GM12878 (cell line): Measurements from ENCODE around the gene SOS1.
"Not testable (repeated sequence)": the region's sequence is repeated elsewhere in the genome, so short reads cannot be mapped to it uniquely, and the experiment has no call there.

Experiments used
- CHD2 ChIP-seq: IDR thresholded peaks from 2 replicates; pipeline ENCODE4 v1.6.1; 2011; ENCODE audit warnings: low read depth, low read length, improper control_type of control experiment, borderline replicate concordance
- KDM1A ChIP-seq: fragments of 200-600 bp; sonication (generic); IDR thresholded peaks from 2 replicates; pipeline ENCODE4 v1.6.1; 2016; ENCODE audit warnings: borderline replicate concordance
- SMAD1 ChIP-seq: fragments of 450-650 bp; IDR thresholded peaks from 2 replicates; pipeline ENCODE4 v1.6.1; 2018; ENCODE audit warnings: mild to moderate bottlenecking, low read depth; ENCODE audit not compliant: partially characterized antibody
- SMC3 ChIP-seq: IDR thresholded peaks from 2 replicates; pipeline ENCODE4 v1.6.1; 2011; ENCODE audit warnings: low read length, improper control_type of control experiment, borderline replicate concordance
- TAF1 ChIP-seq: IDR thresholded peaks from 2 replicates; pipeline ENCODE4 v1.6.1; 2011; ENCODE audit warnings: mild to moderate bottlenecking, low read depth, low read length, borderline replicate concordance
- TF ChIP-seq, protein P1 (sequence below): IDR thresholded peaks from 2 replicates; pipeline ENCODE4 v1.6.1; 2012; ENCODE audit warnings: mild to moderate bottlenecking, low read depth, low read length
- TF ChIP-seq, protein P2 (sequence below), 3 experiments: IDR thresholded peaks in 2 of 3; conservative IDR thresholded peaks in 1 of 3; 2 replicates each; pipeline ENCODE4 v1.5.1; 2011; ENCODE audit warnings: low read depth in 3 of 3, low read length in 3 of 3, mild to moderate bottlenecking in 3 of 3, control low read depth in 2 of 3, moderate library complexity in 2 of 3, inconsistent platforms in 1 of 3, mixed read lengths in 1 of 3; ENCODE audit not compliant: control insufficient read depth in 2 of 3, insufficient read depth in 1 of 3; ENCODE audit errors: extremely low read depth in 1 of 3

DNA sequence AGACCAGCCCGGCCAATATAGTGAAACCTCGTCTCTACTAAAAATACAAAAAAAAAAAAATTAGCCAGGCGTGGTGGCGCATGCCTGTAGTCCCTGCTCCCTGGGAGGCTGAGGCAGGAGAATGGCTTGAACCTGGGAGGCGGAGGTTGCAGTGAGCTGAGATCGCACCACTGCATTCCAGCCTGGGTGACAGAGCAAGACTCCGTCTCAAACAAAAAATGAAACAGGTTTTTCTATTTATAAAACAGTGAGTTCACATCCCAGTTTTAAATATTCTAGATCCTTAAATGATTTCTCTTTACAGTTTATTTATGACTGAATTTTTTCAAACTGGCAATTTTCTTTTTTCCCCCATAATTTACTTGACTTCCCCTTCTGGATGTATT, 20.1 kb upstream of the SOS1 start:
- not testable (repeated sequence) for TF ChIP-seq TAF1, CHD2, SMC3, SMAD1, KDM1A
- TF ChIP-seq, protein P1, sequence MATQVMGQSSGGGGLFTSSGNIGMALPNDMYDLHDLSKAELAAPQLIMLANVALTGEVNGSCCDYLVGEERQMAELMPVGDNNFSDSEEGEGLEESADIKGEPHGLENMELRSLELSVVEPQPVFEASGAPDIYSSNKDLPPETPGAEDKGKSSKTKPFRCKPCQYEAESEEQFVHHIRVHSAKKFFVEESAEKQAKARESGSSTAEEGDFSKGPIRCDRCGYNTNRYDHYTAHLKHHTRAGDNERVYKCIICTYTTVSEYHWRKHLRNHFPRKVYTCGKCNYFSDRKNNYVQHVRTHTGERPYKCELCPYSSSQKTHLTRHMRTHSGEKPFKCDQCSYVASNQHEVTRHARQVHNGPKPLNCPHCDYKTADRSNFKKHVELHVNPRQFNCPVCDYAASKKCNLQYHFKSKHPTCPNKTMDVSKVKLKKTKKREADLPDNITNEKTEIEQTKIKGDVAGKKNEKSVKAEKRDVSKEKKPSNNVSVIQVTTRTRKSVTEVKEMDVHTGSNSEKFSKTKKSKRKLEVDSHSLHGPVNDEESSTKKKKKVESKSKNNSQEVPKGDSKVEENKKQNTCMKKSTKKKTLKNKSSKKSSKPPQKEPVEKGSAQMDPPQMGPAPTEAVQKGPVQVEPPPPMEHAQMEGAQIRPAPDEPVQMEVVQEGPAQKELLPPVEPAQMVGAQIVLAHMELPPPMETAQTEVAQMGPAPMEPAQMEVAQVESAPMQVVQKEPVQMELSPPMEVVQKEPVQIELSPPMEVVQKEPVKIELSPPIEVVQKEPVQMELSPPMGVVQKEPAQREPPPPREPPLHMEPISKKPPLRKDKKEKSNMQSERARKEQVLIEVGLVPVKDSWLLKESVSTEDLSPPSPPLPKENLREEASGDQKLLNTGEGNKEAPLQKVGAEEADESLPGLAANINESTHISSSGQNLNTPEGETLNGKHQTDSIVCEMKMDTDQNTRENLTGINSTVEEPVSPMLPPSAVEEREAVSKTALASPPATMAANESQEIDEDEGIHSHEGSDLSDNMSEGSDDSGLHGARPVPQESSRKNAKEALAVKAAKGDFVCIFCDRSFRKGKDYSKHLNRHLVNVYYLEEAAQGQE: not testable (repeated sequence)
- TF ChIP-seq, protein P2, sequence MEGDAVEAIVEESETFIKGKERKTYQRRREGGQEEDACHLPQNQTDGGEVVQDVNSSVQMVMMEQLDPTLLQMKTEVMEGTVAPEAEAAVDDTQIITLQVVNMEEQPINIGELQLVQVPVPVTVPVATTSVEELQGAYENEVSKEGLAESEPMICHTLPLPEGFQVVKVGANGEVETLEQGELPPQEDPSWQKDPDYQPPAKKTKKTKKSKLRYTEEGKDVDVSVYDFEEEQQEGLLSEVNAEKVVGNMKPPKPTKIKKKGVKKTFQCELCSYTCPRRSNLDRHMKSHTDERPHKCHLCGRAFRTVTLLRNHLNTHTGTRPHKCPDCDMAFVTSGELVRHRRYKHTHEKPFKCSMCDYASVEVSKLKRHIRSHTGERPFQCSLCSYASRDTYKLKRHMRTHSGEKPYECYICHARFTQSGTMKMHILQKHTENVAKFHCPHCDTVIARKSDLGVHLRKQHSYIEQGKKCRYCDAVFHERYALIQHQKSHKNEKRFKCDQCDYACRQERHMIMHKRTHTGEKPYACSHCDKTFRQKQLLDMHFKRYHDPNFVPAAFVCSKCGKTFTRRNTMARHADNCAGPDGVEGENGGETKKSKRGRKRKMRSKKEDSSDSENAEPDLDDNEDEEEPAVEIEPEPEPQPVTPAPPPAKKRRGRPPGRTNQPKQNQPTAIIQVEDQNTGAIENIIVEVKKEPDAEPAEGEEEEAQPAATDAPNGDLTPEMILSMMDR (IDR thresholded peaks at IDR 0.05 in 2 of 3, conservative IDR thresholded peaks at IDR 0.05 in 1 of 3; ENCODE audit: control insufficient read depth in 2 of 3, extremely low read depth in 1 of 3, insufficient read depth in 1 of 3, low read depth in 3 of 3, low read length in 3 of 3): not testable (repeated sequence)
